Measurements from ENCODE around the gene PVR.
"Not testable (repeated sequence)": the region's sequence is repeated elsewhere in the genome, so short reads cannot be mapped to it uniquely, and the experiment has no call there.

PVR gene

DNA sequence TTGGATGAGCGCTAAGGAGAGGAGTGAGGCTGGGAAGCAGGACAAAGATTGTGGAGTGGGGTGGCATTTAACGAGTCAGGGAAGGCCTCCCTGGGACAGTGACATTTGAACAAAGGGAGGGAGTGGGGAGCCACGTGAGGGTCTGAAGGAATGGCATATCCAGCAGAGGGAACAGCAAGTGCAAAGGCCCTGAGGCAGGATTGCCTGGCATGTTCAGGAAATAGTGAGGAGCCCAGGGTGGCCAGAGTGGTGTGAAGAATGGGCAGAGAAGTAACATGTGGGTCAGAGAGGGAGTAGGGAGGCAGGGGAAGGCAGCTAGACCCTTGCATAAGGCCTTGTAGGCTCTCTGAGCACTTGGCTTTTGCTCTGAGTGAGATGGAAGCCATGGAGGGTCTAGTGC is 14.9 kb upstream of the PVR start:
- Histone ChIP-seq H3K27ac (ENCODE audit: extremely low read depth, low read depth, low read length) (no peak overlapping the region), H3K36me3 (ENCODE audit: control insufficient read depth in 2 of 2, insufficient read depth in 1 of 2, low read length in 2 of 2) (no peaks in the 10 kb centered on the region), H3K4me3 (ENCODE audit: low read depth, low read length) (no peak overlapping the region), H3K9me3 (ENCODE audit: control insufficient read depth, insufficient read depth, low read depth, low read length) (no peaks in the 10 kb centered on the region), H3K4me1 (ENCODE audit: control insufficient read depth, insufficient read depth, low read length) (no peaks in the 10 kb centered on the region)
- no peak for TF ChIP-seq ZNF274 (IDR thresholded peaks at IDR 0.05; ENCODE audit: low read length)
- no peak for TF ChIP-seq ZNF274 (tag by site-specific recombination; IDR thresholded peaks at IDR 0.05; ENCODE audit: borderline replicate concordance)
- TF ChIP-seq ZNF623 (tag by site-specific recombination; IDR thresholded peaks at IDR 0.05), result peak; percentile 93
- no peak for TF ChIP-seq ZNF510 (tag by site-specific recombination; IDR thresholded peaks at IDR 0.05; ENCODE audit: insufficient replicate concordance)
- ChIA-PET CTCF (interaction anchor here (1.4 kb wide), 1 partner anchor 11 kb away, joined by 3 read pairs; no protein-coding TSS in a partner anchor), POLR2A (no interaction called here)

DNA sequence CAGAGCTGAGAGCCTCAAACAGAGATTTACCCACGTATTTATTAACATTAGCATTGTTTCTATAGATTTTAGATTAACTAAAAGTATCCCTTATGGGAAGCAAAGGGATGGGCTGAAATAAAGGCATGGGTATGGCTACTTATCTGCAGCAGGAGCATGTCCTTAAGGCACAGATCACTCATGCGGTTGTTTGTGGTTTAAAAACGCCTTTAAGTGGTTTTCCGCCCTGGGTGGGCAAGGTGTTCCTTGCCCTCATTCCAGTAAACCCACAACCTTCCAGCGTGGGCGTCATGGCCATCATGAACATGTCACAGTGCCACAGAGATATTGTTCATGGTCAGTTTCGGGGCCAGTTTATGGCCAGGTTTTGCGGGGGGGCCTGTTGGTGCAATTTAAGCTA is 12.1 kb upstream of the PVR start:
- H3K27ac ChIP-seq (ENCODE audit: extremely low read depth, low read depth, low read length); H3K4me1 ChIP-seq (ENCODE audit: control insufficient read depth, insufficient read depth, low read length); H3K36me3 ChIP-seq (ENCODE audit: control insufficient read depth in 2 of 2, insufficient read depth in 1 of 2, low read length in 2 of 2); H3K9me3 ChIP-seq (ENCODE audit: control insufficient read depth, insufficient read depth, low read depth, low read length); H3K4me3 ChIP-seq (ENCODE audit: low read depth, low read length): not testable (repeated sequence)
- ChIA-PET CTCF (interaction anchor here (1.2 to 1.5 kb wide), 2 partner anchors 25 to 48 kb away, joined by 4 to 5 read pairs; no protein-coding TSS in a partner anchor), POLR2A (interaction anchor here (3.5 kb wide), 1 partner anchor 11 kb away, joined by 12 read pairs; the partner anchor contains the start of gene PVR)

DNA sequence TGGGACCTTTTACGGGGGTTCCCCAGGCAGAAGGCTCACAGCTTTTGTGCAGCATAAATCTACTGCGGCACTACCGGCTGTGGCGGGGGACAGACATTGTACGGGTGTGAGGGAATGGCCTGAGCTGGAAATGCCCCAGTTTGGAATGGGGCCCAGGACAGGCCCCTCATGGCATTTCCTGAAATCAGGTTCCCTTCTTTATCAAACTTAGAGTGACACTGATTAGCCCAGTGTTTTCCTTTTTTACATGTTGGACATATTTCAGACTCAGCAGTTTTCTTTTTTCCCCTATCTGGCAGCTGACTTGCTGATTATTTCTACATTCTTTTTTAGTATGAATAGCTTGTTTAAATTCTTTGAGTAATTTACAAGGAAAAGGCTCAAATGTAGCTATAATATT is 9.7 kb upstream of the PVR start:
- POLR2A ChIA-PET, result interaction anchor here (0.7 to 1.3 kb wide), 2 partner anchors 9 to 10 kb away, joined by 3 to 4 read pairs; partner anchors contain the start of gene PVR
- CTCF ChIA-PET; H3K4me1 ChIP-seq (ENCODE audit: control insufficient read depth, insufficient read depth, low read length); H3K27ac ChIP-seq (ENCODE audit: extremely low read depth, low read depth, low read length); H3K9me3 ChIP-seq (ENCODE audit: control insufficient read depth, insufficient read depth, low read depth, low read length); H3K36me3 ChIP-seq (ENCODE audit: control insufficient read depth in 2 of 2, insufficient read depth in 1 of 2, low read length in 2 of 2); H3K4me3 ChIP-seq (ENCODE audit: low read depth, low read length): not testable (repeated sequence)

DNA sequence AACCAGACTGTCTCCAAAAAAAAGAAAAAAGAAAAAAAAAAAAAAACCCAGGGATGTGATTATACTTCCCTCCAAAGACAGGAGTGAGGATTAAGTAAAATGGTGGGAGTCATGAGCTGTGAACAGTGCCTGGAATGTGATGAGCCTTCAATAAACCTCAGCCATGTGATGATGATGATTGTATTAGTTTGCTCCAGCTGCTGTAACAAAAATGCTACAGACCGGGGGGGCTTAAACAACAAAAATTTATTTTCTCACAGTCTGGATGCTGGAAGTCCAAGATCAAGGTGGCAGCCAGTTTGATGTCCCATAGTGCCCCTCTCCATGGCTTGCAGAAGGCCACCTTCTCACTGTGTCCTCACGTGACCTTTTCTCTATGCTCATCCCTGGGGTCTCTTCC is 8.9 kb upstream of the PVR start:
- no peak overlapping the region for H3K27ac ChIP-seq (ENCODE audit: extremely low read depth, low read depth, low read length)
- CTCF ChIA-PET, result no interaction called here
- H3K9me3 ChIP-seq (ENCODE audit: control insufficient read depth, insufficient read depth, low read depth, low read length), result no peaks in the 10 kb centered on the region
- POLR2A ChIA-PET, result interaction anchor here (1.2 kb wide), 1 partner anchor 9 kb away, joined by 6 read pairs; the partner anchor contains the start of gene PVR
- no peak overlapping the region for H3K4me3 ChIP-seq (ENCODE audit: low read depth, low read length)
- TF ChIP-seq, protein P1, sequence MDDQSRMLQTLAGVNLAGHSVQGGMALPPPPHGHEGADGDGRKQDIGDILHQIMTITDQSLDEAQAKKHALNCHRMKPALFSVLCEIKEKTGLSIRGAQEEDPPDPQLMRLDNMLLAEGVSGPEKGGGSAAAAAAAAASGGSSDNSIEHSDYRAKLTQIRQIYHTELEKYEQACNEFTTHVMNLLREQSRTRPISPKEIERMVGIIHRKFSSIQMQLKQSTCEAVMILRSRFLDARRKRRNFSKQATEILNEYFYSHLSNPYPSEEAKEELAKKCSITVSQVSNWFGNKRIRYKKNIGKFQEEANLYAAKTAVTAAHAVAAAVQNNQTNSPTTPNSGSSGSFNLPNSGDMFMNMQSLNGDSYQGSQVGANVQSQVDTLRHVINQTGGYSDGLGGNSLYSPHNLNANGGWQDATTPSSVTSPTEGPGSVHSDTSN (CRISPR knock-in tag; IDR thresholded peaks at IDR 0.05), result no peak
- TF ChIP-seq ZNF23 (tag by site-specific recombination; IDR thresholded peaks at IDR 0.05; ENCODE audit: borderline replicate concordance) (no peak), ZNF558 (tag by site-specific recombination; IDR thresholded peaks at IDR 0.05) (no peak)
- no peaks in the 10 kb centered on the region for H3K36me3 ChIP-seq (ENCODE audit: control insufficient read depth in 2 of 2, insufficient read depth in 1 of 2, low read length in 2 of 2)
- H3K4me1 ChIP-seq (ENCODE audit: control insufficient read depth, insufficient read depth, low read length), result no peaks in the 10 kb centered on the region

DNA sequence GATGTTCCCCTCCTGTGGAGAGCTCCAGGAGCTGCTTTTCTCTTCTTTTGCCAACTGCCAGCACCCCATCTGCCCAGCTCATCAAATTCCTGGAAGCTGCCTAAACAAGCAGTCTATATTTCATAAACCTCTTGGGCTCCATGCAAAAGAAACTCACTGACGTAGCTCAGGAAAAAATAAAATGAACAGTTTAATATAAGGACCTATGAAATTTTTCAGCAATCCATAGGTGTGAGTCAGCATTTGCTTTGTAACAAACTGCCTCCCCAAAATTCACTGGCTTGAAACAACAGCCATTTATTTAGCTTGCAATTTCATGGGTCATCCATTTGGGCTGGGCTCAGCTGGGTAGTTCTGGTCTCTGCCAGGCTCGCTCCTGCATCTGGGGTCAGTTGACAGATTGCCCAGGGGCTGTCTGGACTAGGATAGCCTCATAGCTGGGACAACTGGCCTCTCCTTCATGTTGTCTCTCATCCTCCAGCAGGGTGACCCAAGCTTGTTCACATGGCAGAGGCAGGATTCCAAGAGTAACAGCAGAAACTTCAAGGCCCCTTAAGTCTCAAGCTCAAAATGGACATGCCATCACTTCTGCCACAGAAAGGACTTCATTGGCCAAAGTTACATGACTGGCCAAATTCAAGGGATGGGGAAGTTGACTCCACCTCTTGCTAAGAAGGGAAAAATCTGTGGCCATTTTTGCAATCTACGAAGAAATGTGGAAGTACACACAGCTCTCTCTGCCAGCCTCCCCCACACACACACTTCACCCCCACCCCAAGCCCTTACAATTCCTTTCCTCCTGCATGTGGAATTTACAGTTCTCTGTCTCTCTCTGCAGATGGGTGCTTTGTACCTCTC is 7.9 kb upstream of the PVR start:
- no peaks in the 10 kb centered on the region for H3K36me3 ChIP-seq (ENCODE audit: control insufficient read depth in 2 of 2, insufficient read depth in 1 of 2, low read length in 2 of 2)
- ChIA-PET POLR2A (interaction anchor here (1.2 kb wide), 1 partner anchor 8 kb away, joined by 6 read pairs; the partner anchor contains the start of gene PVR), CTCF (interaction anchor here (0.6 to 1.7 kb wide), 8 partner anchors 51 to 958 kb away, joined by 3 to 10 read pairs (median 3); no protein-coding TSS in a partner anchor)
- no peak overlapping the region for H3K27ac ChIP-seq (ENCODE audit: extremely low read depth, low read depth, low read length)
- no peak for TF ChIP-seq ZNF391 (tag by site-specific recombination; IDR thresholded peaks at IDR 0.05; ENCODE audit: borderline replicate concordance, low read depth)
- TF ChIP-seq ZNF155 (tag by site-specific recombination; IDR thresholded peaks at IDR 0.05), result no peak
- no peak for TF ChIP-seq ZNF548 (tag by site-specific recombination; IDR thresholded peaks at IDR 0.05)
- TF ChIP-seq, protein P2, sequence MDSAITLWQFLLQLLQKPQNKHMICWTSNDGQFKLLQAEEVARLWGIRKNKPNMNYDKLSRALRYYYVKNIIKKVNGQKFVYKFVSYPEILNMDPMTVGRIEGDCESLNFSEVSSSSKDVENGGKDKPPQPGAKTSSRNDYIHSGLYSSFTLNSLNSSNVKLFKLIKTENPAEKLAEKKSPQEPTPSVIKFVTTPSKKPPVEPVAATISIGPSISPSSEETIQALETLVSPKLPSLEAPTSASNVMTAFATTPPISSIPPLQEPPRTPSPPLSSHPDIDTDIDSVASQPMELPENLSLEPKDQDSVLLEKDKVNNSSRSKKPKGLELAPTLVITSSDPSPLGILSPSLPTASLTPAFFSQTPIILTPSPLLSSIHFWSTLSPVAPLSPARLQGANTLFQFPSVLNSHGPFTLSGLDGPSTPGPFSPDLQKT (IDR thresholded peaks at IDR 0.05; ENCODE audit: borderline replicate concordance, low read depth, low read length), result no peak
- TF ChIP-seq ZNF843 (tag by site-specific recombination; IDR thresholded peaks at IDR 0.05), result no peak
- TF ChIP-seq GFI1B (tag by site-specific recombination; IDR thresholded peaks at IDR 0.05), result no peak
- TF ChIP-seq ZNF792 (tag by site-specific recombination; IDR thresholded peaks at IDR 0.05), result no peak
- TF ChIP-seq, protein P3, sequence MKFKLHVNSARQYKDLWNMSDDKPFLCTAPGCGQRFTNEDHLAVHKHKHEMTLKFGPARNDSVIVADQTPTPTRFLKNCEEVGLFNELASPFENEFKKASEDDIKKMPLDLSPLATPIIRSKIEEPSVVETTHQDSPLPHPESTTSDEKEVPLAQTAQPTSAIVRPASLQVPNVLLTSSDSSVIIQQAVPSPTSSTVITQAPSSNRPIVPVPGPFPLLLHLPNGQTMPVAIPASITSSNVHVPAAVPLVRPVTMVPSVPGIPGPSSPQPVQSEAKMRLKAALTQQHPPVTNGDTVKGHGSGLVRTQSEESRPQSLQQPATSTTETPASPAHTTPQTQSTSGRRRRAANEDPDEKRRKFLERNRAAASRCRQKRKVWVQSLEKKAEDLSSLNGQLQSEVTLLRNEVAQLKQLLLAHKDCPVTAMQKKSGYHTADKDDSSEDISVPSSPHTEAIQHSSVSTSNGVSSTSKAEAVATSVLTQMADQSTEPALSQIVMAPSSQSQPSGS (tag by site-specific recombination; IDR thresholded peaks at IDR 0.05; ENCODE audit: low read depth), result no peak
- H3K9me3 ChIP-seq (ENCODE audit: control insufficient read depth, insufficient read depth, low read depth, low read length), result no peaks in the 10 kb centered on the region
- H3K4me3 ChIP-seq (ENCODE audit: low read depth, low read length), result no peak overlapping the region
- H3K4me1 ChIP-seq (ENCODE audit: control insufficient read depth, insufficient read depth, low read length), result no peaks in the 10 kb centered on the region

All from HEK293 (cell line).